Uterus (tissue), 4 donors: ENCODE data around the gene FUCA2. TPM values are rescaled to one million over a fixed set of nuclear protein-coding genes. Genes with fewer than 3 reads are reported as not detected.

Source experiments
- small RNA-seq: library from RNA; depleted of rRNA; stranded (forward); fragments of <200 nt; gene quantifications from one replicate; pipeline ENCODE3, GENCODE V24; 2016
- total RNA-seq, 4 donors: library from RNA; depleted of rRNA in 3 of 4; stranded (reverse); fragments of >200 nt in 3 of 4; gene quantifications; one replicate each; pipeline versions ENCODE4 v1.1.0 to v1.2.4, GENCODE V29; 2014 to 2023
- donor health status: DM: yes; HTN: yes; CAD: no.

Gene FUCA2
- total RNA-seq, 4 donors from 2014 or later, result 15.9 to 35.7 (median 21.1) TPM

Small RNAs within 50 kb of the gene (small RNA-seq; reads per million reads assigned to genes)
- gene RNA5SP221, result not detected

Other genes starting within 250 kb of the FUCA2 start
- 10 to 100 TPM in 1 of 4 donors, 1 to 10 TPM in 3; 3.8 to 26.1 (median 5.9) TPM for gene ADAT2, start 61.0 kb downstream of the FUCA2 start, total RNA-seq
- 10 to 100 TPM in 3 of 4 donors, 1 to 10 TPM in 1; 4.1 to 29.7 (median 19.7) TPM for gene PEX3, start 60.9 kb downstream of the FUCA2 start, total RNA-seq
- 100 to 1,000 TPM in 1 of 4 donors, 10 to 100 TPM in 3; 78.2 to 145 (median 90.1) TPM for gene PHACTR2, start 166.2 kb upstream of the FUCA2 start, total RNA-seq